ENCODE results near the gene COL20A1. TPM values are rescaled to one million over a fixed set of nuclear protein-coding genes. Genes with fewer than 3 reads are reported as not detected.

COL20A1 gene
- total and polyA plus RNA-seq, 2 donors from 2014 or later = 0.58 TPM; not detected in 1

GRCh38 chr20:63278661-63279060 lies 14.3 kb upstream of the COL20A1 start:
- Histone ChIP-seq H3K4me3 (ENCODE audit: low read length in 3 of 3) (no peak overlapping the region), H3K27ac (ENCODE audit: low read depth in 2 of 2, low read length in 2 of 2) (no peak overlapping the region), H3K9ac (ENCODE audit: low read length in 3 of 3) (no peak overlapping the region), H3K9me3 (ENCODE audit: control insufficient read depth in 2 of 3, insufficient read depth in 1 of 3, low read length in 3 of 3) (no peaks in the 10 kb centered on the region), H3K36me3 (ENCODE audit: control insufficient read depth in 2 of 3, insufficient read depth in 3 of 3, low read length in 3 of 3) (peaks cover 0 to 13% (median 10%) of the 10 kb centered on the region in 3 donors), H3K27me3 (ENCODE audit: control insufficient read depth, insufficient read depth, low read length) (no peaks in the 10 kb centered on the region), H3K4me1 (ENCODE audit: control insufficient read depth in 2 of 3, insufficient read depth in 2 of 3, low read depth in 1 of 3, low read length in 3 of 3) (peaks cover 0 to 9% (median 6%) of the 10 kb centered on the region in 3 donors)
- FAIRE-seq = no peak
- DNase-seq = peak in 1 of 5 donors; percentile 59
- intact Hi-C loops (cut with DNase I) = no loop called here
- no peak for TF ChIP-seq CTCF (IDR thresholded peaks at IDR 0.05; ENCODE audit: borderline replicate concordance, extremely low read depth, insufficient read depth)

- H3K4me1 ChIP-seq (ENCODE audit: control insufficient read depth in 2 of 3, insufficient read depth in 2 of 3, low read depth in 1 of 3, low read length in 3 of 3) = no peaks in the 10 kb centered on the region
- no peak for TF ChIP-seq CTCF (IDR thresholded peaks at IDR 0.05; ENCODE audit: borderline replicate concordance, extremely low read depth, insufficient read depth)
- H3K9me3 ChIP-seq (ENCODE audit: control insufficient read depth in 2 of 3, insufficient read depth in 1 of 3, low read length in 3 of 3) = no peaks in the 10 kb centered on the region
- H3K27me3 ChIP-seq (ENCODE audit: control insufficient read depth, insufficient read depth, low read length) = no peaks in the 10 kb centered on the region
- DNase-seq (no peak), FAIRE-seq (no peak)
- H3K36me3 ChIP-seq (ENCODE audit: control insufficient read depth in 2 of 3, insufficient read depth in 3 of 3, low read length in 3 of 3) = peaks cover 0 to 13% (median 10%) of the 10 kb centered on the region in 3 donors
- no peak overlapping the region for H3K9ac ChIP-seq (ENCODE audit: low read length in 3 of 3)
- H3K27ac ChIP-seq (ENCODE audit: low read depth in 2 of 2, low read length in 2 of 2) = no peak overlapping the region
- intact Hi-C loops (cut with DNase I) = no loop called here
- no peak overlapping the region for H3K4me3 ChIP-seq (ENCODE audit: low read length in 3 of 3)
Measured at GRCh38 chr20:63279931-63280330, 13.1 kb upstream of the COL20A1 start.

- Histone ChIP-seq H3K9ac (ENCODE audit: low read length in 3 of 3) (no peak overlapping the region), H3K4me3 (ENCODE audit: low read length in 3 of 3) (no peak overlapping the region), H3K4me1 (ENCODE audit: control insufficient read depth in 2 of 3, insufficient read depth in 2 of 3, low read depth in 1 of 3, low read length in 3 of 3) (no peaks in the 10 kb centered on the region), H3K27me3 (ENCODE audit: control insufficient read depth, insufficient read depth, low read length) (no peaks in the 10 kb centered on the region), H3K27ac (ENCODE audit: low read depth in 2 of 2, low read length in 2 of 2) (no peak overlapping the region), H3K9me3 (ENCODE audit: control insufficient read depth in 2 of 3, insufficient read depth in 1 of 3, low read length in 3 of 3) (no peaks in the 10 kb centered on the region), H3K36me3 (ENCODE audit: control insufficient read depth in 2 of 3, insufficient read depth in 3 of 3, low read length in 3 of 3) (peaks cover 0 to 13% (median 10%) of the 10 kb centered on the region in 3 donors)
- no peak for TF ChIP-seq CTCF (IDR thresholded peaks at IDR 0.05; ENCODE audit: borderline replicate concordance, extremely low read depth, insufficient read depth)
- intact Hi-C loops (cut with DNase I) = no loop called here
- DNase-seq (no peak), FAIRE-seq (no peak)
Measured at GRCh38 chr20:63280371-63280770, 12.6 kb upstream of the COL20A1 start.

- Histone ChIP-seq H3K27ac (ENCODE audit: low read depth in 2 of 2, low read length in 2 of 2) (no peak overlapping the region), H3K9me3 (ENCODE audit: control insufficient read depth in 2 of 3, insufficient read depth in 1 of 3, low read length in 3 of 3) (no peaks in the 10 kb centered on the region), H3K36me3 (ENCODE audit: control insufficient read depth in 2 of 3, insufficient read depth in 3 of 3, low read length in 3 of 3) (peaks cover 0 to 13% (median 10%) of the 10 kb centered on the region in 3 donors), H3K9ac (ENCODE audit: low read length in 3 of 3) (no peak overlapping the region), H3K4me3 (ENCODE audit: low read length in 3 of 3) (no peak overlapping the region), H3K27me3 (ENCODE audit: control insufficient read depth, insufficient read depth, low read length) (no peaks in the 10 kb centered on the region), H3K4me1 (ENCODE audit: control insufficient read depth in 2 of 3, insufficient read depth in 2 of 3, low read depth in 1 of 3, low read length in 3 of 3) (no peaks in the 10 kb centered on the region)
- FAIRE-seq (no peak), DNase-seq (no peak)
- intact Hi-C loops (cut with DNase I) = no loop called here
- TF ChIP-seq CTCF (IDR thresholded peaks at IDR 0.05; ENCODE audit: borderline replicate concordance, extremely low read depth, insufficient read depth) = no peak
Measured at GRCh38 chr20:63280929-63281545, 11.9 kb upstream of the COL20A1 start.
